Endothelial cell of umbilical vein (primary cell): ENCODE data around the gene LXN. TPM values are rescaled to one million over a fixed set of nuclear protein-coding genes. Genes with fewer than 3 reads are reported as not detected.

Experiments used
- BruUV-seq: library from RNA; stranded (reverse); fragments of 400-500 nt; replicated peaks from 2 replicates; lab custom pipeline; 2021; lab: Mats Ljungman, UMichigan
- CTCF ChIA-PET: fragments of 300-600, 350-600 bp; sonication (Branson Sonifier 250); formaldehyde crosslinking; loops from one replicate; lab custom pipeline; 2021; ENCODE audit warnings: antibody characterized with exemption, inconsistent platforms; lab: Charles Lee
- POLR2A ChIA-PET: fragments of 300-600, 350-600 bp; sonication (Branson Sonifier 250); formaldehyde crosslinking; loops from one replicate; lab custom pipeline; 2021; ENCODE audit warnings: antibody characterized with exemption, inconsistent platforms; lab: Charles Lee
- DNase-seq: peaks from one replicate; pipeline ENCODE4 v3.0.0-alpha.2; 2011; ENCODE audit warnings: low read depth, low spot score
- FAIRE-seq: peaks from 2 replicates; lab custom pipeline; 2011; peaks lifted over from hg19 to GRCh38; lab: Jason Lieb, UNC
- H2AFZ ChIP-seq: 2 replicates; pipeline ENCODE4 v1.6.0; 2012; ENCODE audit warnings: low read depth, low read length, control low read depth, inconsistent platforms
- H3K27ac ChIP-seq: 2 replicates; pipeline ENCODE4 v1.5.1; 2011; ENCODE audit warnings: low read depth, mild to moderate bottlenecking, control low read depth, low read length, moderate library complexity; ENCODE audit not compliant: insufficient read depth
- H3K27me3 ChIP-seq, 2 experiments: 2 replicates each; pipeline versions ENCODE4 v1.6.0 to v1.6.1; 2011; ENCODE audit warnings: low read length in 2 of 2, mixed read lengths in 1 of 2; ENCODE audit not compliant: control insufficient read depth in 2 of 2, insufficient read depth in 2 of 2
- H3K36me3 ChIP-seq, 2 experiments: 2 replicates in 1 of 2; 3 replicates in 1 of 2; pipeline ENCODE4 v1.5.1; 2011; ENCODE audit warnings: low read length in 2 of 2, mild to moderate bottlenecking in 1 of 2, moderate library complexity in 1 of 2; ENCODE audit not compliant: control insufficient read depth in 2 of 2, insufficient read depth in 2 of 2; ENCODE audit errors: extremely low read depth in 1 of 2
- H3K4me1 ChIP-seq: 3 replicates; pipeline ENCODE4 v1.5.1; 2011; ENCODE audit warnings: mild to moderate bottlenecking, low read length; ENCODE audit not compliant: control insufficient read depth, insufficient read depth; ENCODE audit errors: extremely low read depth
- H3K4me2 ChIP-seq: 2 replicates; pipeline ENCODE4 v1.6.1; 2011; ENCODE audit warnings: low read length, control low read depth, mixed read lengths; ENCODE audit not compliant: insufficient read depth
- H3K4me3 ChIP-seq, 3 experiments: fragments of 200-600 bp in 1 of 3; sonication (generic), shearing (Covaris generic) in 1 of 3; replicated peaks in 1 of 3; 2 replicates each; pipeline ENCODE4 v1.5.1; 2011 to 2016; ENCODE audit warnings: control low read depth in 3 of 3, low read length in 3 of 3, mild to moderate bottlenecking in 2 of 3, inconsistent platforms in 1 of 3, low read depth in 1 of 3, moderate library complexity in 1 of 3; ENCODE audit not compliant: insufficient read depth in 1 of 3
- H3K79me2 ChIP-seq: 2 replicates; pipeline ENCODE4 v1.6.0; 2012; ENCODE audit warnings: low read length, inconsistent platforms; ENCODE audit not compliant: control insufficient read depth, insufficient read depth
- H3K9ac ChIP-seq: replicated peaks from 2 replicates; pipeline ENCODE3; 2011; ENCODE audit warnings: low read length, control low read depth; ENCODE audit not compliant: insufficient read depth; ENCODE audit errors: extremely low read depth
- H3K9me1 ChIP-seq: replicated peaks from 3 replicates; pipeline ENCODE4 v1.6.0; 2011; ENCODE audit warnings: mild to moderate bottlenecking, low read length; ENCODE audit not compliant: control insufficient read depth, insufficient read depth; ENCODE audit errors: extremely low read depth
- H3K9me3 ChIP-seq: replicated peaks from 2 replicates; pipeline ENCODE4 v1.5.1; 2012; ENCODE audit warnings: low read length, inconsistent platforms; ENCODE audit not compliant: control insufficient read depth, insufficient read depth
- H4K20me1 ChIP-seq: replicated peaks from 2 replicates; pipeline ENCODE3; 2011; ENCODE audit warnings: mild to moderate bottlenecking, low read length; ENCODE audit not compliant: control insufficient read depth, insufficient read depth; ENCODE audit errors: extremely low read depth
- CTCF ChIP-seq, 2 donors: IDR thresholded peaks; 1 replicate in 1 of 2; 2 replicates in 1 of 2; pipeline ENCODE4 v1.5.1; 2011; ENCODE audit warnings: low read length in 2 of 2, mild to moderate bottlenecking in 2 of 2, moderate library complexity in 2 of 2, control low read depth in 1 of 2, inconsistent platforms in 1 of 2, low read depth in 1 of 2; ENCODE audit not compliant: insufficient read depth in 1 of 2; ENCODE audit errors: extremely low read depth in 1 of 2
- EZH2 ChIP-seq: IDR thresholded peaks from 2 replicates; pipeline ENCODE4 v1.6.1; 2012; ENCODE audit warnings: borderline replicate concordance, low read depth, mild to moderate bottlenecking, moderate library complexity, low read length, inconsistent platforms; ENCODE audit not compliant: severe bottlenecking
- FOS ChIP-seq: IDR thresholded peaks from 2 replicates; pipeline ENCODE4 v1.6.1; 2011; ENCODE audit warnings: mild to moderate bottlenecking, low read length, moderate library complexity, borderline replicate concordance; ENCODE audit not compliant: insufficient read depth
- GATA2 ChIP-seq: IDR thresholded peaks from 2 replicates; pipeline ENCODE4 v1.7.0; 2011; ENCODE audit warnings: low read depth, mild to moderate bottlenecking, moderate library complexity, mixed read lengths, low read length; ENCODE audit not compliant: insufficient read length, insufficient read depth
- JUN ChIP-seq: IDR thresholded peaks from 2 replicates; pipeline ENCODE4 v1.6.1; 2011; ENCODE audit warnings: borderline replicate concordance, low read depth; ENCODE audit not compliant: insufficient read length, insufficient read depth
- MAX ChIP-seq: IDR thresholded peaks from 2 replicates; pipeline ENCODE4 v1.6.1; 2011; ENCODE audit not compliant: insufficient read depth, insufficient read length
- MYC ChIP-seq: IDR thresholded peaks from one replicate; pipeline ENCODE4 v1.6.1; 2011; ENCODE audit warnings: mild to moderate bottlenecking, low read depth, low read length
- POLR2A ChIP-seq: IDR thresholded peaks from 2 replicates; pipeline ENCODE4 v1.6.1; 2012; ENCODE audit warnings: low read depth, mild to moderate bottlenecking, control low read depth, low read length
- POLR2AphosphoS5 ChIP-seq: IDR thresholded peaks from 2 replicates; pipeline ENCODE4 v1.6.1; 2012; ENCODE audit warnings: low read depth, mild to moderate bottlenecking, control low read depth, low read length, moderate library complexity; ENCODE audit not compliant: insufficient read depth
- dilution Hi-C: fragments of 300-500 bp; cut with MboI; formaldehyde crosslinking; loops from one replicate; pipeline ENCODE4 v1.15.0; 2019; ENCODE audit warnings: low sequenced_read_pairs; ENCODE audit not compliant: extremely low pct_ligation_motif_present
- intact Hi-C: fragments of 100-400 bp; cut with micrococcal nuclease; formaldehyde crosslinking; loops from one replicate; pipeline ENCODE4 v1.10.0; 2022
- polyA plus RNA-seq, 4 experiments: library from polyadenylated mRNA; depleted of rRNA in 3 of 4; stranded (reverse) in 3 of 4; unstranded in 1 of 4; fragments of >200 nt; gene quantifications; 2 replicates each; pipeline versions ENCODE4 v1.2.1 to v1.2.3, GENCODE V29; 2011 to 2012; ENCODE audit warnings: missing spikeins in 1 of 4
- total RNA-seq: library from RNA; stranded (reverse); gene quantifications from 2 replicates; pipeline ENCODE4 v1.2.3, GENCODE V29; 2021

LXN gene
- total and polyA plus RNA-seq, 2 donors (not counting 3 experiments of a cell fraction or from before 2014, with no cell fraction given), result 56.9 to 118 TPM

DNA sequence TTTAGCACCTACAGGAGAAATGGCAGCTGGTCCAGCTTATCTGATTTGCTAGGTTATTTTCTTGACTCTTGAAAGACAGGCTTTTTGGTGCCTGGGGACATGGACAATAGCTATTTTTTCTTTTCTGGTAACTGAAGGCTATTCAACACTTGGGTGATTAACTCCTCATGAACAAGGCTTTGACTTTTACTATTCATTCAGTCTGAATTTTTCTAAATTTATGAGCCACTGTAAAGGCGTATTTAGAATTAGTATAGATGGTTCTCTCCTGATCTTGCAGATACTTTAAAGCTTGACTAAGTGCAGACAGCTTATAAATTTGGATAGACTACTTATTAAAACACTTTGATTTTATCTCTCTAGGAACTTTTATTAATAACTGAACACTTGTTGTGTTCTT lies 46.6 kb downstream of the LXN start:
- no peak for FAIRE-seq
- Histone ChIP-seq H3K79me2 (no peaks in the 10 kb centered on the region), H3K9me1 (no peaks in the 10 kb centered on the region), H4K20me1 (no peaks in the 10 kb centered on the region), H3K9ac (no peak overlapping the region), H3K4me3 (no peak overlapping the region), H3K27me3 (no peaks in the 10 kb centered on the region), H3K9me3 (no peaks in the 10 kb centered on the region), H3K4me1 (no peaks in the 10 kb centered on the region), H3K4me2 (no peak overlapping the region), H2AFZ (no peak overlapping the region), H3K36me3 (no peaks in the 10 kb centered on the region), H3K27ac (no peak overlapping the region)
- BruUV-seq, result no TSS peak
- dilution Hi-C loops (no loop called here), intact Hi-C loops (no loop called here)
- ChIA-PET POLR2A (no interaction called here), CTCF (no interaction called here)
- TF ChIP-seq MYC, result no peak
- no peak for TF ChIP-seq MAX
- no peak for TF ChIP-seq GATA2
- TF ChIP-seq FOS, result no peak
- TF ChIP-seq POLR2AphosphoS5, result no peak
- TF ChIP-seq POLR2A, result no peak
- TF ChIP-seq CTCF (IDR thresholded peaks at IDR 0.05; ENCODE audit: extremely low read depth in 1 of 2, insufficient read depth in 1 of 2, low read depth in 1 of 2, low read length in 2 of 2), result no peak
- no peak for TF ChIP-seq JUN
- TF ChIP-seq EZH2, result no peak
- no peak for DNase-seq
